ENCODE measurements around the gene MOGAT1. TPM values are rescaled to one million over a fixed set of nuclear protein-coding genes. Genes with fewer than 3 reads are reported as not detected.

Gene MOGAT1, protein sequence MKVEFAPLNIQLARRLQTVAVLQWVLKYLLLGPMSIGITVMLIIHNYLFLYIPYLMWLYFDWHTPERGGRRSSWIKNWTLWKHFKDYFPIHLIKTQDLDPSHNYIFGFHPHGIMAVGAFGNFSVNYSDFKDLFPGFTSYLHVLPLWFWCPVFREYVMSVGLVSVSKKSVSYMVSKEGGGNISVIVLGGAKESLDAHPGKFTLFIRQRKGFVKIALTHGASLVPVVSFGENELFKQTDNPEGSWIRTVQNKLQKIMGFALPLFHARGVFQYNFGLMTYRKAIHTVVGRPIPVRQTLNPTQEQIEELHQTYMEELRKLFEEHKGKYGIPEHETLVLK
- polyA plus RNA-seq (2013): not detected

DNA sequence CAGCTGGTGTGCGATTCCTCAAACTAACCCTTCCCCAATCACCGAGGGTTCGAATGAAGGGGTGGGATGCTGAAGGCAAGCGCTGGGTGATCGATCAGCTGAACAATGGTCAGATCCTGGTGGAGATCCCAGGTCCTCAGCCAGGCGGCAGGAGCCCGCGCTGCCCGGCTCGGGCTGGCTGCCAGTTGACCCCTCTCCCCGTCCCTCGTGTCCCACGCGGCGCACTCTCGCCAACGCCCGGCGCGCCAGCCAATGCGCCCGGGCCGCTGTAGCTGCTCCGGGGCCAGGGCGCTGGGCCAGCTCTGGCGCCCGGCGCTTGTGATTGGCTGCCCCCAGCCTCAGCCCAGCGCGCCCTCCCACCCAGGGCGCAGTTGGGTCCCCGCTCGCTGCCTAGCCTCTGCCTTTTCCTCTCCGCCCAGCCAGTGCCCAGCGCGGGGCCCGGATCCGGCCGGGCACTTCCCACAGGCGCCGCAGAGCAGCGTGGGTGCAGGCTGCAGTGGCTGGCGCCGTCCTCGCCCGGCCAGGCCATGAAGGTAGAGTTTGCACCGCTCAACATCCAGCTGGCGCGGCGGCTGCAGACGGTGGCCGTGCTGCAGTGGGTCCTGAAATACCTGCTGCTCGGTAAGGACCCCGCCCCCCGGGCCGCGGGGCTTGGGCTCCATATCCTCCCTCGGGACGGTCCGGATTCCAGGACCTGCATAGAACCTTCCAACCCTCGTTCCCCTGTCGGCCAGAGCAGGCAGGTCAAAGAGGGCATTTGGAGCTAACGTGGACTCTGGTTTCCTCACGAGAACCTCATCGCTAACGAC lies at the start of gene MOGAT1:
TSS of gene MOGAT1 (plus strand) at position 400 of the 809 bp plus-strand sequence. CDS start at position 528, 128 bp downstream.
- CTCF ChIA-PET: interaction anchor here (1.2 kb wide), 1 partner anchor 34 kb away, joined by 3 read pairs; no protein-coding TSS in a partner anchor
- Histone ChIP-seq H3K36me3 (ENCODE audit: control insufficient read depth in 4 of 4, insufficient read depth in 4 of 4, low read length in 3 of 4) (no peaks in the 10 kb centered on the region), H3K4me3 (ENCODE audit: control insufficient read depth in 1 of 7, extremely low read depth in 1 of 7, insufficient read depth in 4 of 7, low read depth in 2 of 7, low read length in 6 of 7) (peak within 1 kb of the TSS in 6 of 7 experiments; percentile 33 to 68 (median 58)), H3K27me3 (replicated peaks in 2 of 5; ENCODE audit: control insufficient read depth in 4 of 5, insufficient read depth in 5 of 5, low read length in 4 of 5) (peaks cover 4 to 54% (median 26%) of the 10 kb centered on the region in 5 experiments), H3K4me1 (ENCODE audit: control extremely low read depth in 1 of 4, control insufficient read depth in 4 of 4, insufficient read depth in 4 of 4, low read length in 3 of 4) (peaks cover 0 to 12% (median 11%) of the 10 kb centered on the region in 4 experiments), H3K27ac (ENCODE audit: insufficient read depth in 1 of 2, low read depth in 1 of 2, low read length in 2 of 2, poor library complexity in 1 of 2, severe bottlenecking in 2 of 2) (no peak within 1 kb of the TSS), H3K9me3 (ENCODE audit: control extremely low read depth in 1 of 5, control insufficient read depth in 4 of 5, insufficient read depth in 2 of 5, low read depth in 1 of 5, low read length in 4 of 5) (no peaks in the 10 kb centered on the region)
- POLR2A ChIA-PET: no interaction called here
- WGBS (ENCODE audit: insufficient coverage): under 1% methylated on average over 46 of the region's 66 CpGs
- DNase-seq: peak in 1 of 3 donors; percentile 50

DNA sequence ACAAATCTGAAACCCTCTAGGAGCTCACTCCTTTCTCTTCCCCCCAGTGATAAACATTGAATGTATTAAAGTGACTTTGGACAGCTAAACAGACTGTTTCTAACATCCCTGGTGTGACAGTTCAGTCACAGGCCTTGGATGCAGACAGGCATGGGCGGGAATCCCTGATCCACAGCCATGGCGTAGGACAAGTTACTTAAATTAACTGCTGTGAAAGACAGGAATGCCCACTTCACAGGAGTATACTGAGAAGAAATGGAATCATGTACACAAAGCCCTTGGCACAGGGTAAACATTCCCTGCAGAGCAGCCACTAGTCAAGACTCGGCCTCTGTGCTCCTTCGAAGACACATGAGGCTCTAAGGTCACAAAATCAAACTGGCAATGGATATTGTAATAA lies 49.6 kb upstream of the MOGAT1 start:
- Histone ChIP-seq H3K27ac (ENCODE audit: insufficient read depth in 1 of 2, low read depth in 1 of 2, low read length in 2 of 2, poor library complexity in 1 of 2, severe bottlenecking in 2 of 2) (no peak overlapping the region), H3K27me3 (replicated peaks in 2 of 5; ENCODE audit: control insufficient read depth in 4 of 5, insufficient read depth in 5 of 5, low read length in 4 of 5) (no peaks in the 10 kb centered on the region), H3K4me3 (ENCODE audit: control insufficient read depth in 1 of 7, extremely low read depth in 1 of 7, insufficient read depth in 4 of 7, low read depth in 2 of 7, low read length in 6 of 7) (no peak overlapping the region), H3K4me1 (ENCODE audit: control extremely low read depth in 1 of 4, control insufficient read depth in 4 of 4, insufficient read depth in 4 of 4, low read length in 3 of 4) (no peaks in the 10 kb centered on the region), H3K36me3 (ENCODE audit: control insufficient read depth in 4 of 4, insufficient read depth in 4 of 4, low read length in 3 of 4) (peaks cover 16 to 69% (median 39%) of the 10 kb centered on the region in 4 experiments), H3K9me3 (ENCODE audit: control extremely low read depth in 1 of 5, control insufficient read depth in 4 of 5, insufficient read depth in 2 of 5, low read depth in 1 of 5, low read length in 4 of 5) (no peaks in the 10 kb centered on the region)
- ChIA-PET CTCF (interaction anchor here (1.0 kb wide), 1 partner anchor 23 kb away, joined by 3 read pairs; no protein-coding TSS in a partner anchor), POLR2A (no interaction called here)
- no peak for DNase-seq
- WGBS (ENCODE audit: insufficient coverage): 100% methylated on average over 3 of the region's 4 CpGs

DNA sequence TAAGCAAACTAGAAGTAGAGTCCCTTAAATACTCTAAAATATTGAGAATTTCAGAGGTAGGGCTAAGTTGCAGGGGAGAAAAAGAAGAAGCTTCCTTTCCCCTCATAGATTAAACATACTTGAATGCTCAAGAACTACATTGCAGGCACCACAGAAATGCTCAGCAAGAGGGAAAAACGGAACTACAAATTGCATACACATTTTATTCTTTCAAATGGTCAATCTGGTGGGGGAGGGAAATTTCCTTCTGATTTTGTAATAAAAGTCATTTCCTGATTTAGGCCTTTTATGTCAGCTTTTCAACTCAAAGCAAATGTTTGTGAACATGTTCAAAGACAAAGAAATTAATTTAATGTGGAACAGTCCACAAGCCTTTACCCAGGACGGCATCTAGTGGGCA lies 48.5 kb upstream of the MOGAT1 start:
- no CpG with 5 or more reads among the region's 2 CpGs for WGBS (ENCODE audit: insufficient coverage)
- peaks cover 16 to 75% (median 47%) of the 10 kb centered on the region in 4 experiments for H3K36me3 ChIP-seq (ENCODE audit: control insufficient read depth in 4 of 4, insufficient read depth in 4 of 4, low read length in 3 of 4)
- no peaks in the 10 kb centered on the region for H3K4me1 ChIP-seq (ENCODE audit: control extremely low read depth in 1 of 4, control insufficient read depth in 4 of 4, insufficient read depth in 4 of 4, low read length in 3 of 4)
- DNase-seq: no peak
- ChIA-PET CTCF (no interaction called here), POLR2A (no interaction called here)
- H3K27ac ChIP-seq (ENCODE audit: insufficient read depth in 1 of 2, low read depth in 1 of 2, low read length in 2 of 2, poor library complexity in 1 of 2, severe bottlenecking in 2 of 2): no peak overlapping the region
- no peaks in the 10 kb centered on the region for H3K27me3 ChIP-seq (replicated peaks in 2 of 5; ENCODE audit: control insufficient read depth in 4 of 5, insufficient read depth in 5 of 5, low read length in 4 of 5)
- no peak overlapping the region for H3K4me3 ChIP-seq (ENCODE audit: control insufficient read depth in 1 of 7, extremely low read depth in 1 of 7, insufficient read depth in 4 of 7, low read depth in 2 of 7, low read length in 6 of 7)
- H3K9me3 ChIP-seq (ENCODE audit: control extremely low read depth in 1 of 5, control insufficient read depth in 4 of 5, insufficient read depth in 2 of 5, low read depth in 1 of 5, low read length in 4 of 5): no peaks in the 10 kb centered on the region

DNA sequence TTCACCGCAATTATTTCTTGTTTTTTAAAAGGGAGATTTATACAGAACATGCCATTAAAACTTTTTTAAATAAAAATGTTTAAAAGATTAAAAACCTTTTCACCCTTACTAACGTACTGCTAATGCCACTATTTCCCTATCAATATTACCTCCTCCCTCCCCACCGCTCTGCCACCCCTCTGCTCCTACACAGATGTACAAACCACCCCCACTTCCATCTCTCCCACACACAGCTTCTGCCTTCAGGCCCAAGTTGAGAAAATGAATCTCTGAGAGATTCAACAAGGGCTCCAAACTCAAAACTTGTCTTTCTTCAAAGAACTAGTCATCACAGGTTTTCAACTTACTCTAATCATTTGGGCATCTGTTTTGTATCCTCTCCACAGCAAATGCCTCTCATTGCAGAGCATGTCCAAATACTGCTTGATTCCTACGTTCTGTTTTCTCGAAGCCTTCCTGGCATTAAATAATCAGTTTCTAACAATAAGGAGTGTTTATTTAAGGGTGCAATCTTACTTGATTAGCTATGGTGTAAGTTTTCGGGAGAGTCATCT lies 47.6 kb upstream of the MOGAT1 start:
- DNase-seq: no peak
- POLR2A ChIA-PET: no interaction called here
- peaks cover 19 to 77% (median 52%) of the 10 kb centered on the region in 4 experiments for H3K36me3 ChIP-seq (ENCODE audit: control insufficient read depth in 4 of 4, insufficient read depth in 4 of 4, low read length in 3 of 4)
- CTCF ChIA-PET: no interaction called here
- no peaks in the 10 kb centered on the region for H3K4me1 ChIP-seq (ENCODE audit: control extremely low read depth in 1 of 4, control insufficient read depth in 4 of 4, insufficient read depth in 4 of 4, low read length in 3 of 4)
- H3K4me3 ChIP-seq (ENCODE audit: control insufficient read depth in 1 of 7, extremely low read depth in 1 of 7, insufficient read depth in 4 of 7, low read depth in 2 of 7, low read length in 6 of 7): no peak overlapping the region
- H3K9me3 ChIP-seq (ENCODE audit: control extremely low read depth in 1 of 5, control insufficient read depth in 4 of 5, insufficient read depth in 2 of 5, low read depth in 1 of 5, low read length in 4 of 5): no peaks in the 10 kb centered on the region
- 100% methylated on average over 1 of the region's 6 CpGs for WGBS (ENCODE audit: insufficient coverage)
- no peaks in the 10 kb centered on the region for H3K27me3 ChIP-seq (replicated peaks in 2 of 5; ENCODE audit: control insufficient read depth in 4 of 5, insufficient read depth in 5 of 5, low read length in 4 of 5)
- H3K27ac ChIP-seq (ENCODE audit: insufficient read depth in 1 of 2, low read depth in 1 of 2, low read length in 2 of 2, poor library complexity in 1 of 2, severe bottlenecking in 2 of 2): no peak overlapping the region

DNA sequence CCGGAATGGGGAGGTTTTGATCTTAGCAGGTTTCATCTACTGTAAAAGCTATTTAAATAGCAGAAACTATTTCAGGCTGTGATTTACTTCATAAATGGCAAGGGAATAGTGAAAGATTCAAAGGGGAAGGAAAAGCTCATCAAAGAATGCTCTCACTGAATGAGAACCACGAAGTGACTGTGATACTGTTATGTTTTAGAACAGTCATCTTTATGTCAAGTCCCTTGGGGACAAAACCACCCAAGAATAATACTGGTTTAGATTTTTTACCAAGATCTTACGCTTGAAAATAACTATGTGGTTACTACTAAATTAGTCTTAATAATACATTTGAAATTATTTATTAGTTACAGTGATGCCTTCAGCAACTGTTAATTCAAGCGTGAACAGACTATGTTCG lies 43.7 kb upstream of the MOGAT1 start:
- H3K27ac ChIP-seq (ENCODE audit: insufficient read depth in 1 of 2, low read depth in 1 of 2, low read length in 2 of 2, poor library complexity in 1 of 2, severe bottlenecking in 2 of 2): no peak overlapping the region
- H3K36me3 ChIP-seq (ENCODE audit: control insufficient read depth in 4 of 4, insufficient read depth in 4 of 4, low read length in 3 of 4): peaks cover 37 to 81% (median 60%) of the 10 kb centered on the region in 4 experiments
- no peaks in the 10 kb centered on the region for H3K9me3 ChIP-seq (ENCODE audit: control extremely low read depth in 1 of 5, control insufficient read depth in 4 of 5, insufficient read depth in 2 of 5, low read depth in 1 of 5, low read length in 4 of 5)
- no peaks in the 10 kb centered on the region for H3K27me3 ChIP-seq (replicated peaks in 2 of 5; ENCODE audit: control insufficient read depth in 4 of 5, insufficient read depth in 5 of 5, low read length in 4 of 5)
- POLR2A ChIA-PET: no interaction called here
- CTCF ChIA-PET: interaction anchor here (0.8 to 1.6 kb wide), 2 partner anchors 13 to 180 kb away, joined by 3 to 6 read pairs; no protein-coding TSS in a partner anchor
- H3K4me1 ChIP-seq (ENCODE audit: control extremely low read depth in 1 of 4, control insufficient read depth in 4 of 4, insufficient read depth in 4 of 4, low read length in 3 of 4): no peaks in the 10 kb centered on the region
- H3K4me3 ChIP-seq (ENCODE audit: control insufficient read depth in 1 of 7, extremely low read depth in 1 of 7, insufficient read depth in 4 of 7, low read depth in 2 of 7, low read length in 6 of 7): no peak overlapping the region
- no CpG with 5 or more reads among the region's 5 CpGs for WGBS (ENCODE audit: insufficient coverage)
- DNase-seq: no peak

DNA sequence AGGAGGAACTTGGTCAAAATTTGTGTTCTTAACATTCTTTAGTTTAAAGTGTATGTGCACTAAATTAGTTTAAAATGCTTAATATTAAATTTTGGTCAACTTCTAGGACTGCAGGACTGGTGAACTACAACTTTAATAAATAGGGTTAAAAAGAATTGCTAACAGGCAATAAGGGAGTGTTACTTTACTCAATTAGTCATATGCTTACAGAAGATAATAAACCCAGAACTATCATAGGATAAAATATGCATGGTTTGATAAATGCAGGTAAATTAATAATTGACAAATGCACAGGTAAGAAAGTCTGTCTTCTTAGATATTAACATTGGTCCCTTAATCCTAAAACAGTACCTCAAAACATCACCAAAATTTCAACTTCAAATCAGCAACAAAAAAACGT lies 36.2 kb upstream of the MOGAT1 start:
- no peaks in the 10 kb centered on the region for H3K4me1 ChIP-seq (ENCODE audit: control extremely low read depth in 1 of 4, control insufficient read depth in 4 of 4, insufficient read depth in 4 of 4, low read length in 3 of 4)
- H3K4me3 ChIP-seq (ENCODE audit: control insufficient read depth in 1 of 7, extremely low read depth in 1 of 7, insufficient read depth in 4 of 7, low read depth in 2 of 7, low read length in 6 of 7): no peak overlapping the region
- peaks cover 26 to 80% (median 56%) of the 10 kb centered on the region in 4 experiments for H3K36me3 ChIP-seq (ENCODE audit: control insufficient read depth in 4 of 4, insufficient read depth in 4 of 4, low read length in 3 of 4)
- H3K9me3 ChIP-seq (ENCODE audit: control extremely low read depth in 1 of 5, control insufficient read depth in 4 of 5, insufficient read depth in 2 of 5, low read depth in 1 of 5, low read length in 4 of 5): no peaks in the 10 kb centered on the region
- H3K27me3 ChIP-seq (replicated peaks in 2 of 5; ENCODE audit: control insufficient read depth in 4 of 5, insufficient read depth in 5 of 5, low read length in 4 of 5): no peaks in the 10 kb centered on the region
- H3K27ac ChIP-seq (ENCODE audit: insufficient read depth in 1 of 2, low read depth in 1 of 2, low read length in 2 of 2, poor library complexity in 1 of 2, severe bottlenecking in 2 of 2): no peak overlapping the region
- no CpG with 5 or more reads among the region's 1 CpG for WGBS (ENCODE audit: insufficient coverage)
- ChIA-PET CTCF (interaction anchor here (1.4 kb wide), 1 partner anchor 10 kb away, joined by 4 read pairs; no protein-coding TSS in a partner anchor), POLR2A (no interaction called here)
- no peak for DNase-seq
